HL-60 (cell line): ENCODE measurements around the gene GMDS.

ENCODE experiments used
- POLR2AphosphoS5 ChIP-seq: IDR thresholded peaks from 2 replicates; pipeline ENCODE4 v1.6.1; 2012; ENCODE audit warnings: low read depth
- TF ChIP-seq, protein P1 (sequence below): IDR thresholded peaks from one replicate; pipeline ENCODE4 v1.5.1; 2011; ENCODE audit warnings: low read length, control low read depth, inconsistent platforms; ENCODE audit not compliant: insufficient read depth

GRCh38 chr6:2182251-2182650 is 63.2 kb downstream of the GMDS start:
- TF ChIP-seq, protein P1, sequence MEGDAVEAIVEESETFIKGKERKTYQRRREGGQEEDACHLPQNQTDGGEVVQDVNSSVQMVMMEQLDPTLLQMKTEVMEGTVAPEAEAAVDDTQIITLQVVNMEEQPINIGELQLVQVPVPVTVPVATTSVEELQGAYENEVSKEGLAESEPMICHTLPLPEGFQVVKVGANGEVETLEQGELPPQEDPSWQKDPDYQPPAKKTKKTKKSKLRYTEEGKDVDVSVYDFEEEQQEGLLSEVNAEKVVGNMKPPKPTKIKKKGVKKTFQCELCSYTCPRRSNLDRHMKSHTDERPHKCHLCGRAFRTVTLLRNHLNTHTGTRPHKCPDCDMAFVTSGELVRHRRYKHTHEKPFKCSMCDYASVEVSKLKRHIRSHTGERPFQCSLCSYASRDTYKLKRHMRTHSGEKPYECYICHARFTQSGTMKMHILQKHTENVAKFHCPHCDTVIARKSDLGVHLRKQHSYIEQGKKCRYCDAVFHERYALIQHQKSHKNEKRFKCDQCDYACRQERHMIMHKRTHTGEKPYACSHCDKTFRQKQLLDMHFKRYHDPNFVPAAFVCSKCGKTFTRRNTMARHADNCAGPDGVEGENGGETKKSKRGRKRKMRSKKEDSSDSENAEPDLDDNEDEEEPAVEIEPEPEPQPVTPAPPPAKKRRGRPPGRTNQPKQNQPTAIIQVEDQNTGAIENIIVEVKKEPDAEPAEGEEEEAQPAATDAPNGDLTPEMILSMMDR = no peak
- no peak for TF ChIP-seq POLR2AphosphoS5
